Heart left ventricle (tissue), 13 donors: ENCODE data around the gene MAP3K3.

Experiments used
- POLR2A ChIP-seq, 2 donors: fragments of 450-650 bp; IDR thresholded peaks; one replicate each; pipeline ENCODE4 v1.6.1; 2017; ENCODE audit warnings: antibody characterized with exemption in 2 of 2, mild to moderate bottlenecking in 2 of 2, moderate library complexity in 2 of 2
- TF ChIP-seq, protein P1 (sequence below), 12 donors: fragments of 200-600 bp; sonication (generic) in 4 of 12; IDR thresholded peaks; one replicate each; pipeline versions ENCODE4 v1.5.0 to v1.8.0; 2018 to 2022; ENCODE audit warnings: antibody characterized with exemption in 12 of 12, mild to moderate bottlenecking in 5 of 12
- donor health status: ischemic (EF 13 %, LVEDD 7.1; RV severe dilation, severe dysfunction).
- donor health status: DM: no; HTN: yes; CAD: no.
- donor health status: DM: no; HTN: no; CAD: no.
- donor health status: ischemic (EF 25% LVEDD 6.9; RV normal size, moderate dysfunction).
- donor health status: ischemic (EF 25% LVEDD 5.7; RV mildly dilated, moderate dysfunction).
- donor health status: ischemic (EF 35%, LVEDD 5.7; RV mildly dilated, moderate dysfunction).
- donor health status: nonischemic (EF 11% LVEDD 7.7; RV severe dilation, severe dysfunction).
- donor health status: DM: yes; HTN: yes; CAD: no.
- donor health status: PGD.
- donor health status: ischemic (EF 29% LVEDD 5.4; RV normal size, mild dysfunction).
- donor health status: nonischemic (EF 23%, LVEDD 6.1; RV moderate dilation, normal function).

DNA sequence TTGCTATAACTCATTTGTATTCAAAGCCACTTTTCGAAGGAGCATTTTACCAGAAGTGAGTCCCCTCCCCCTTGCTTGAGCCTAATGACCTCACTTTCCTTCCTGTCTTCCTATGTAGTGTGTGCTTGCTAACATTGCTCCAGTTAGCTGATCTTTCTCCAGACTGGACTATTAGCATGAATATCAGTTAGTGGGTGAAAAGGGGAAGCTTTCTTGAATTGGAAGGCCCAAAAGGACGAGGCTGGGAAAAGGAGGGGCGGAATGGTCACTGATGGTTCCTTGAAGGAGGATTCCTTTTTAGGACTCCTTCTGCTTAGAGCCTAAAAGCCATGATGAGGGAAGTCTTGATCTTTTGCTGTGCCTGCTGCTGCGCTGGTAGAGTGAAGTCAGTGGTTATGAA is 11.9 kb downstream of the MAP3K3 start:
- TF ChIP-seq, protein P1, sequence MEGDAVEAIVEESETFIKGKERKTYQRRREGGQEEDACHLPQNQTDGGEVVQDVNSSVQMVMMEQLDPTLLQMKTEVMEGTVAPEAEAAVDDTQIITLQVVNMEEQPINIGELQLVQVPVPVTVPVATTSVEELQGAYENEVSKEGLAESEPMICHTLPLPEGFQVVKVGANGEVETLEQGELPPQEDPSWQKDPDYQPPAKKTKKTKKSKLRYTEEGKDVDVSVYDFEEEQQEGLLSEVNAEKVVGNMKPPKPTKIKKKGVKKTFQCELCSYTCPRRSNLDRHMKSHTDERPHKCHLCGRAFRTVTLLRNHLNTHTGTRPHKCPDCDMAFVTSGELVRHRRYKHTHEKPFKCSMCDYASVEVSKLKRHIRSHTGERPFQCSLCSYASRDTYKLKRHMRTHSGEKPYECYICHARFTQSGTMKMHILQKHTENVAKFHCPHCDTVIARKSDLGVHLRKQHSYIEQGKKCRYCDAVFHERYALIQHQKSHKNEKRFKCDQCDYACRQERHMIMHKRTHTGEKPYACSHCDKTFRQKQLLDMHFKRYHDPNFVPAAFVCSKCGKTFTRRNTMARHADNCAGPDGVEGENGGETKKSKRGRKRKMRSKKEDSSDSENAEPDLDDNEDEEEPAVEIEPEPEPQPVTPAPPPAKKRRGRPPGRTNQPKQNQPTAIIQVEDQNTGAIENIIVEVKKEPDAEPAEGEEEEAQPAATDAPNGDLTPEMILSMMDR (IDR thresholded peaks at IDR 0.05) = no peak
- no peak for TF ChIP-seq POLR2A (IDR thresholded peaks at IDR 0.05)
